Cortex of kidney (tissue), 1 donor: ENCODE data around the gene HNRNPF.
"Not testable (repeated sequence)": the region's sequence is repeated elsewhere in the genome, so short reads cannot be mapped to it uniquely, and the experiment has no call there.

ENCODE experiments used
- DNase-seq: peaks from one replicate; lab custom pipeline; 2025; lab: John Stamatoyannopoulos, UW

The HNRNPF gene

DNA sequence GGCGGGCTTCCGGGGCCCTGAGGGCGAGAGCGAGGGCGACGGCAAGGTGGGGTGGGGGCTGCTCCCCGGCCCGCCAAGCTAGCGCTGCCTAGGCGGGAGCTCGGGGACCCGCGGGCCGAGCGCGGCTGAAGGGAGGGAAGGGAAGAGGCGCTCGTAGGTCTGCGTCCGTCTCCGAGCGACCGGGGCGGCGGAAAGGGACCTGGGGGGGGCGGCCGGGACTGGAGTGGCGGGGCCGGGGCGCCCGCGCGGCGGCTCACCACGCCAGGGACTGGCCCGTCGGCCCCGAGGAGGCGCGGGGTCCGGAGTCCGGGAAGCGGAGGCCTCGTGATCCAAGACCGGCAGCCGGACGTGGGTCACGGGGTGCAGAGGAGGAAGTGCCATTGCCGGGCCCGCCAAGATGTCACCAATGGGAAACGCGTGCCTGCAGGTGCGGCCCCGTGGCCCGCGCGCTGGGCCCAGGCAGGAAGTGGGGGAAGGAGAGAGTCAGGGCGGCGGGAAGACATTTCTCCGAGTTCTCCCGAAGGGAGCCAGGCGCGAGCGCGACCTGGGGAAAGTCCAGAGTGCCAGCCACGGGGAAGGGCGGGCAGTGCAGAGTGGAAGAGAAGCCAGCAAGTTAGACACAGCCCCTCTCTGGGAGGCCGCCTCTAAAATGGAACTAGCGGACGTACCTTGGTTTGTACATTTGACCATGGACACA is 11.9 kb downstream of the HNRNPF start:
- no peak for DNase-seq

DNA sequence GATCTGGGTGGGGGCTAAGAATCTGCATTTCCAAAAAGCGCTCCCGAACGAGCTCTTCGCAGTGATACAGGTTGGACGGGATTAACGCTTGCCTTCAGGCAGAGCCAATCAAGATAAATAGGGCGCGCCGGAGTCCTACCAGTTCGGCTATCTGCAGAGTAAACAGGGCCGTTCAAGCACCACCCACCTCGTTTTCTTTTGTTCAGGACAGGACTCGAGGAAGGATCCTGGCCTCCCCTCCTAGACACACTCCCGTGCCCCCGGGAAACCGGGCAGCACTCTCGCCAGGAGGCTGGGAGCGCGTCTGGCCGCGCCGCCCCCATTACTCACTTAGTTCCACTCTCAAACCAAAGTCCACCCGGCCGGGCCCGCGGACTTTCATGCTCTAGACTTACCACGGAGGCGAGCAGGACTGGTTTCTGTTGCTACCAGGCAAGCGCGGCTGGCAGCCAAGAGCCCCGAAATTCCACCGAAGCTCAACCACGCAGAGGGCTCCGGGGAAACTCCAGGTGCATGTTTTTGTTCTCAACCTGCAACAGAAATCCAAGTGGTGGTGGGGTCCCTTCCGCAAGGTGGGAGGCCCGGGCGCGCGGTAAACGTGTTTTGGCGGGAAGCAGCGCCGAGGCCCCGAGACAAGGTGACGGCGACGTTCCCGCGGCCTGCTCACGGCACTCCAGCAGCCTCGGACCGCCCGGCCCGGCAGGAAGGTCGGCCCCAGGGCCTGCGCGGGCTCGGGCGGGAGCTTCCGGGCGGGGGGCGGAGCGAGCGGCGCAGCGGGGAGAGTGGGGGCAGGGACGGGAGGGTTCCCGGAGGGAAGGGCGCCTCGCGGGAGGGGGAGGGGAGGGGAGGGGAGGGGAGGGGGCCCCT is 12.7 kb downstream of the HNRNPF start:
- DNase-seq = no peak

DNA sequence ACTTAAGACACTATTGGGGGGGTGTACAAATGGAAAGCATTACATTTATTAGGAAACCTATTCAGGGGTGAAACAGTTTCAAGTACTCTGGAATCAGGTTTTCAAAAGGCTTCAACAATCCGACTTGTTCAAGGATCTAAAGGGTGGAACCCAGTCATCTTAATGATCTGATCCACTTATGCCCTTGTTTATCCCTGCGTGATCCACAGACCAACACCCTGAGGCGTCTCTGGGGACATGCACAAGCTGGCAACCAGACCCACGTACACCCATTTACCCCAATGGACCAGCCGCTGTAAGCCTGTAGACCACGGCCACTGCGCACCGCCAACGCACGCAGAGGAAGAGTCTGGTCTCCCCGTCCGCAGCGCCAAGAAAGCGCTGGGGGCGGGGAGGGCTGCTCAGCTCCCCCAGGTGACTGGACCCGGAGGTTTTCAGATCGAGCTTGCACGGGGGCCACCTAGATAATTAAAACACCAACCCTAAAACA is 13.4 kb downstream of the HNRNPF start:
- no peak for DNase-seq

DNA sequence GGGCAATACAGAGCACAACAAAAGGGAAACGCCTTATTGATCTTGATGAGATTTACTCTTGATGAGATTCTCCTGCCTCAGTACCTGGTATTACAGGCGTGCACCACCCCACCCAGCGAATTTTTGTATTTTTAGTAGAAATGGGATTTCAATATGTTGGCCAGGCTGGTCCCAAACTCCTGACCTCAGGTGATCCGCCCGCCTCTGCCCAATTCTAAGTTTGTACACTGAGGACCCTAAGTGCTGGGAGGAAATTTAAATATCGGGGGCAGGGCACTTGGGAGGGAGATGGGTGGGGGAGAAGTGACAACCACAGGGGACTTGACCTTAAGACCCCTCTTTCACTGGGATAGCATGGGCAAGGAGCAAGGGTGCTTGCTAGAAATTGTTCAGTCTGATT is 14.1 kb downstream of the HNRNPF start:
- DNase-seq = no peak

DNA sequence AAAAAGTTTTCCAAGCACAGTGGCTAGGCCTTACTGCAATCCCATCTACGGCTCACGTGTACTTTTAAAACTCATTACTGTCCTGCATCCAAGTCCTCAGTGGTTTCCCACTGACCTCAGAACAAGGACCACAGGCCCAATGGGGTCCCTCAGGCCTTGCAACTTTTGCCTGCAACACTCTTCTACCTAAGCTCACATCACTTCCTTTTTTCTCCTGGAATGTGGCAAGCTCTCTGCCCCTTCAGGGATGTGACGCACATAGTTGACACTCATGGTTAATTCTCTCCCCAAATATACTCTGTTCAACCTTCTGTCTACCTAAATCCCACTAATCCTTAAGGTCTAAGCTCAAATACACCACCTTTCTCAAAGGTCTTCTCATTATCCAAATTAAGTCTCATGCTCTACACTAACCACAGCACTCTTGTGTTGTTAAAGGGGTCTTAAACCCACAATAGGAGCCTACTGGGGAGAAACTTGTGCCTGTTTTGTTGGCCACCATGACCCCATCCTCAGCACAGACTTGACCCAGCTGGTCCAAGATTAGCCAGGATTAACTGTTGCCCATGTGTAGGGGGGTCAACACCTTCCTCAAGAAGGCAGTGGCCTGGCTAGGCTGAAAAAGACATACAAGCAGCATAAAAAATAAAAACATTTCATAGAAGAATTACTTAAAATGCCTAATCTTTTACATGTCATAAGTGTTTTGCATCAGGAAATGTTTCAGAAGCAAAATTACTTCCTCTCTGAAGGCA is 15.2 kb downstream of the HNRNPF start:
- no peak for DNase-seq

DNA sequence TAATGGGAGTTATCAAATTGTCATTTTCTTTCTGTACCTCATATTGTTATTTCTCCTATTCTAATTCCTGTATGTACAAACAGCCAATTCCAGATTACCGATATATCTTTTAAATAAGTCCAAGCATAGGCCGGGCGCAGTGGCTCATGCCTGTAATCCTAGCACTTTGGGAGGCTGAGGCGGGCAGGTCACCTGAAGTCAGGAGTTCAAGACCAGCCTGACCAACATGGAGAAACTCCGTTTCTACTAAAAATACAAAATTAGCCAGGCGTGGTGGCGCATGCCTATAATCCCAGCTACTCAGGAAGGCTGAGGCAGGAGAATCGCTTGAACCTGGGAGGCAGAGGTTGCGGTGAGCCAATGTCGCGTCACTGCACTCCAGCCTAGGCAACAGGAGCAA is 15.8 kb downstream of the HNRNPF start:
- DNase-seq = not testable (repeated sequence)

DNA sequence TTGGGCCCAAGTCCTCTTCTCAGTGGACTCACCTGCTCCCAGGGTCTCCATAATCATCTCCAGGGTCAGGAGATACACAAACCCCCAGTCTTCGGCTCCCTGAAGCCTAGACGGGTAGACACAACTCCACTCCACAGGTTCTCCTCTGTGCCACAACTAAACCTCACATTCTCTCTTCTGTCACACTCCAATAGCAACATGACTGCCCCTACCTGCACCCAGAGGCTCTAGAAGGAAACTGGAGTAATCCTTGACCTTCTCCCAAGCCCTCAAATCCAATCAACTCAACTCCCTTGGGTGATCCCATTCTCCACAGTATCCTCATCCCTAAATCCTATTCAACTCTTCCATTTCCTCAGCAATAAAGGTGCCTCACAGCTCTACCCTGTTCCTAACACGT is 16.2 kb downstream of the HNRNPF start:
- DNase-seq = no peak

DNA sequence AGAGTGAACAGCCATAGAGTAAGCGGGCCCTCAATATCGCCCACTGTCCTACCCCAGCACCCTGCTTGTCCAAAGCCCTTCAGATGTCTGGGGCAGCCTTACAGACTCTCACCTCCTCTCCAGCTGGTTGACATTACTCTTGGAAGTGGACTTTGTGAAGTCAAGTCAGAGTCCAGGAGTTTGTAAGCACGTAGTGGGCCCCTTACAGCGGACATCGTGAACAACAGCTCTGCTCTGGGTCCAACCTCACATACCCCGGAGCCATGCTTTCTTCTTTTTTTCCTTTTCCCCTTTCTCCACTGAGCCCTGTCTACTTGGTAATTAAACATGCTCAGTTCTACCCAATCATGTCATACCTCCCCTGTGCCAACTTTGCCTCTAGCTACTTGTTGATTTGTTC is 17.5 kb downstream of the HNRNPF start:
- DNase-seq = no peak

DNA sequence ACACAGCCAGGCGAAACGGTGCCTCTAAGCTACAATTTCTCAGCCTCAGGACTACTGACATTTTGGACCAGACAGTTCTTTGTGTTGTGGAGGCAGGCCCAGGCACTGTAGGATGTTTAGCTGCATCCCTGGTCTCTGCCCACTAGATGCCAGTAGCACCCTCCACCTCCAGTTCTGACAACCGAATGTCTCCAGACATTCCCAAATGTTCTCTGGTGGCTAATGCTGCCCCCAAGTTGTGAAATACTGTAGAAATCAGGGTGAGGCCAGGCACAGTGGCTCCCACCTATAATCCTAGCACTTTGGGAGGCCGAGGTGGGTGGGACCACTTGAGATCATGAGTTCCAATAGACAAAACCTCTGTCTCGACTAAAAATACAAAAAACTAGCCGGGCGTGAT is 18.2 kb downstream of the HNRNPF start:
- DNase-seq = no peak

DNA sequence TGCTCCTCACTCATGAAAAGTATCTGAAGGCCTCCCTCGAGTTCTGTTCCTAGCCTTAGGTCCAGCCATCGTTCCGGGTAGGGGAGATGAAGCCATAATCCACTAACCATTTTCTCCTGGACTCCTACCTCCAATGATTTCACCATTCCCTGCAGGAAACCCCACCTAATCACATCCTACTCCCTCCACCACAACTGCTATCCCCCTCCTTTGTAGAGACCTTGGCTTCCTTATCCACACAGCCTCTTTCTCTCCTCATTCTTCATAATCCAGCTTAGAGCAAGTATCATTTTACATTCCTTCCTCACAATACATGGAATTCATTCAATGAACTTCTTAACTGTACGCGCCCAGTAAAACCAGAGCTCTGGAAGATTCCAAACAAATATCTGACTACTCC is 18.7 kb downstream of the HNRNPF start:
- DNase-seq = no peak

DNA sequence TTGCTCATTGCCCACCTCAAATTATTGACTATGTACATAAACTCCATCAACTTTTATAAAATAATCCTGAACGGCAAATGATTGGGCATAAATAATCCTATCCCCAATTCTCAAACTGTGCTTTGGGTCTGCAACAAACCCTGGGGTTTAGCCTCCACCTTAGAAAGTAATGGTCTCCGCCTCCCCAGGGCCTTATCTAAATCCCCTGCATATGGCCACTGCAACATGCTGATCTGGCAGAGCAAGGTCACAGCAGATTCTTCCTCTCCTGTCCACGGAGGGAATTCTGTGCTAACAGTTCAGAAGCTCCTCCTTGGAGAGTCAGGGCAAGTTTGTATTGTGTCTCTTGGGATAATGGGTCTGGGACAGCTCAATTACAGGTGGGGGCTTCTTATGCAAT is 19.1 kb downstream of the HNRNPF start:
- DNase-seq = no peak

DNA sequence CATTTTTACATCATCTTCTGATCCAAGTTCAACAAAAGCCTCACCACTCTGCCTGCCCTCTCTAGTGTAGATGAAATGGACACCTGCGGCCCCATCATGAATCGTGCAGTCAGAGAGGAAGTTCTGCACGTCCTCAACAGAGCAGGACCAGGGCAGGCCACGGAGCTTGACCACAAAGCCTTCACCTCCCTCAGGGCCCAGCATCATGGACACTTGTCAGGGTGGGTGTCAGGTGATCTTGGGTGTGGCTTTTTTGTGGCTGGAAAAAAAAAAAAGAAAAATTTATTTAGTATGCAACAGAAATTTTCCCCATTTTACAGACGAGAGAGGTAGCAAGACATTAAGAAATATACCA is 21.3 kb downstream of the HNRNPF start:
- no peak for DNase-seq

DNA sequence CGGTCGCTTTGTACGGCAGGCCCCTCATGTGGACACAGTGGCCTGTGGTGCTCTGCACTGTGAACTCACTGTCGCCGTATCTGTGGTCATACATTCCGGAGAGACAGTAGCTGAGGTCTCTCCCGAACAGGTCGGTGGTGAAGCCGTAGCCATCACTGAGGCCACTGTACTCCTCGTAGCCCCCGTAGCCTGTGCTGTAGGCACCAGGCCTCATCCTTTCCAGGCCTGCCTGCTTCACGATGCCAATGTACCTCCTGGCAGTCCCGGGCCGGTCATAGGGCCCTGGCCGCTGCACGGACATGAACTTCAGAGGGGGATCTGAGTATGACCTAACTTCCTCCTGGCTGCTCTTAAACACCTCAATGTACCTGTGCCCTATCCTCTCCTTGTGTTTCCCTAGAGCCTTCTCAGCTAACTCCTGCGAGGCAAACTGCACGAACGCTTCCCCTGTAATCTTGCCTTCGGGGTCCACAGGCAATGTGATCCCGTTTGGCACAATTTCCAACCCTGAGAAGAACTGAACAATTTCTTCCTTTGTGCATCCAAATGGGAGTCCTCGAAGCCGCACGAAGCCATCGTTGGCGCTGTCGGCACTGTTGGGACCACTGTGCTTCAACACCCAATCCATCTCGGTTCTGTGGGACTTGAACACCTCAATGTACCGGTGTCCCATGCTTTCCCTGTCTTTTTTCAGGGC is 21.9 kb downstream of the HNRNPF start:
- DNase-seq = no peak

DNA sequence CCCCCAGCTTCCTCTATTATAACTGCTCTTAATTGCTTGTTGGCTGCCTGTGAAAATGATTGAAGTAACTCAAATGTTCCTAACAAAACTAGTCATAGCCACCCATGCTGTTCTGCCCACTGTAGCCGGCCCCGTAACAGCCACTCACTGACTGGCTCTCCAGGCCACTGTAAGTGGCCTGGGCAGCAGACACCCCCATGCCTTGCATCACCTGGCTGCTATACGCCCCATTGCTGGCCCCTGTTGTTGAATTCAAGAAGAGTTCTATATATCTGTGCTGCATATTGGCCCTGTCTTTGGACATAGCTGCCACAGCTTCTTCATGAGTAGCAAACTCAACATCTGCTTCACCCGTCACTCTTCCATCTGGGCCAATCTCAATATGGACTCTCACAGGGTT is 22.4 kb downstream of the HNRNPF start:
- DNase-seq = no peak

DNA sequence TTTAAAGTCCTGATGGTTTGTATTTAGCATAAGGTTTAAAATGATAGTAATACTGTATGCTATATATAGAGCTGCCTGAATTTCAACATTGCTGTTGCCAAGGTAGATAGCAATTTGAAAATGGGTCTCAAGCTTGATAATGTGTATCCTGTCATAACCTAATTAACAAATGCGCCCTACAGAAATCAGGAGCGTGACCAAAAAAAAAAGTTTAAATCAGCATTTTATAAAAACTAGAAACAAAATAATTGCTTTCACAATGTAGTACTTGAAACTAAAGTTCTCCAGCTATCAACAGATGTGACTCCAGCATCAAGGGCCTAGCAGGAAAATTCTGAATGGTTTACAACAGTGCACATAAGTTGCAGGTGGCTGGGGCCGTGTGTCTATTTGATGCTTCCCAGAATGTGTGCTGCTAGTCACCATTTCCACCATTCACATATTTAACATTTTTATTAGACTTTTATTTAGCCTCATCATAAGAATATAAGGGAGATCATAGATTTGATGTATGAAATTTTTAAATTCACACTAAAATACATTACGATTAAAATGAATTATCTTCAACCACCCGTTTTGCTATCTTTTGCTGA is 23.5 kb downstream of the HNRNPF start:
- DNase-seq = no peak

DNA sequence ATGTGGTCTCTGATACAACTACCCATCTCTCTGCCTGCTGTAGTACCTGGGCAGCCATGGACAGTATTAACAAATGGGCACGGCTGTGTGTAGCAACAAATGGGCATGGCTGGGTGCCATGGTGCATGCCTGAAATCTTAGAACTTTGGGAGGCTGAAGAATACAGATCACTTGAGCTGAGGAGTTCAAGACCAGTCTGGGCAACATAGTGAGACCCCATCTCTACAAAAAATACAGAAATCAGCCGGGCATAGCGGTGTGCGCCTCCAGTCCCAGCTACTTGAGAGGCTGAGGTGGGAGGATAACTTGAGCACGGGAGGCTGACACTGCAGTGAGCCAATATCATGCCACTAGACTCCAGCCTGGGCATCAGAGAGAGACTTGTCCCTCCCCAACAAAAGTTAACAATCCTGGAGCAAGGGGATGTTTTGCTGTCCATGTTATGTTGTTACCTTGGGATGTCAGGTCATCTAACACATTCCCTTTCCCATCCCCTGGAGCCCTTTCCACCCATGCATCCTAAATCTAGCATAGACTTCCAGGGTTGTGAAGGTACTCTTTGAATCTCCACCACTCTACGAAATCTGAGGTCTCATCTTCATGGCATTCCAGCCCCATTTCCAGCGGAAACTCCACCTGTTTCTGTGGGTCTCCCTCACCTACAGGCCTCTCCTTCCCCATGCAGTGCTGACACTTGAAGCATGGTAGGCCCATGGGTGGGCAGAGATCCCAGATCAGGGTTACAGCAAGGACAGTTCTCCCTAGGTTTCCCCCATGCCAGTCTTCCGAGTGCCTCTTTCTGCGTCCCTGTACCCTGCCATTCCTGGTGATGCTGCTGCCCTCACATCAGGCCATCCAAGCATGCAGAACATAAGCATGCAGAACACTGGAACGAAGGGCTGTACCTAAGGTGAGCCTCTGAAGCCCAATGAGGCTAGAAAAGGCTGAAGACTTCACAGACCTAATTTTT is 24.4 kb downstream of the HNRNPF start:
- DNase-seq = no peak

DNA sequence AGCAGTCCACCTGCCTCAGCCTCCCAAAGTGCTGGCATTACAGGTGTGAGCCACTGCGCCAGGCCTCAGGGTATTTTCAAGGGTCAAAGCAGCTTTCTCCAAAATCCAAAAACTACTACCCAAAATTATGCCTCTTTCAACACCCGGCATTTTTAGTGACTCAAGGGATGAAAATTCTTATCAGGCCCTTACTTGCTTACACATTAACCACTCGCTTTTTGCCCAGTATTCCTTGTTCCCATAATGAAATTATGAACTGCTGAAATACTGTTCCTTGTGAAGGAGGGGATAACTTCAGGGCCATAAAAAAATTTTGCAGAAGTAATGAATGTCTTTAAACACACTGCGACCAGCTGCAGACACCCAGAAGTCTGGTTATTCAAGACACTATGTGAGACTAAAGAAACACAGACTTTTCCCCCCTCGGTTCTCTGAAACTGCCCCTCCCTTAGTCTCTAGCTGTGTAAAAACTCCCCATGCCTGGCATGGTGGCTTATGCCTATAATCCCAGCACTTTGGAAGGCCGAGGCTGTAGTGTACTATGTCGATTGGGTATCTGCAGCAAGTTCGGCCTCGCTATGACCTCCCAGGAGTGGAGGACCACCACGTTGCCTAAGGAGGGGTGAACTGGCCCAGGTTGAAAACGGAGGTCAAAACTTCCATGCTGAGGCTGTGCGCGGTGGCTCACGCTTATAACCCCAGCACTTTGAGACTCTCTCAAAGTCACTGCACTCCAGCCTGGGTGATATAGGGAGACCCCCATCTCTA is 25.6 kb downstream of the HNRNPF start:
- no peak for DNase-seq

DNA sequence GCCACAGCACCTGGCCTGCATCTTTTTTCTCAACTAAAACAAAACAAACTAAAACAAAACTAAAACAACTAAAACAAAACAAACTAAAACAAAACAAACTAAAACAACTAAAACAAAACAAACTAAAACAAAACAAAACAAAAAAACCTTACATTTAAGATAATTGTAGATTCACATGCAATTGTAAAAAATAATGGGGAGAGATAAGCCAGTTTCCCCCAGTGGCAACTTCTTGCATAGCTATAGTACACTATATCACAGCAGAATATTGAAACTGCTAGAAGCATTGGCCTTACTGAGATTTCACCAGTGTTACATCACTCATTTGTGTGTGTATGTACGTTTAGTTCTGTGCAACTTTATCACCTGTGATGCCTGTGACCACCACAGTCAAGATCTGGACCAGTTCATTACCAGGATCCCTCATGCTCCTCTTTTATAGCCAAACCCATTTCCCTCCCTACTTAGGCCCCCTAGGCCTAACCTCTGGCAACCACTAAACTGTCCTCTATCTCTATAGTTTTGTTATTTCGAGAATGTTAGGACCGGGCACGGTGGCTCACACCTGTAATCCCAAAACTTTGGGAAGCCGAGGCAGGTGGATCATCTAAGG is 28.3 kb downstream of the HNRNPF start:
- no peak for DNase-seq

DNA sequence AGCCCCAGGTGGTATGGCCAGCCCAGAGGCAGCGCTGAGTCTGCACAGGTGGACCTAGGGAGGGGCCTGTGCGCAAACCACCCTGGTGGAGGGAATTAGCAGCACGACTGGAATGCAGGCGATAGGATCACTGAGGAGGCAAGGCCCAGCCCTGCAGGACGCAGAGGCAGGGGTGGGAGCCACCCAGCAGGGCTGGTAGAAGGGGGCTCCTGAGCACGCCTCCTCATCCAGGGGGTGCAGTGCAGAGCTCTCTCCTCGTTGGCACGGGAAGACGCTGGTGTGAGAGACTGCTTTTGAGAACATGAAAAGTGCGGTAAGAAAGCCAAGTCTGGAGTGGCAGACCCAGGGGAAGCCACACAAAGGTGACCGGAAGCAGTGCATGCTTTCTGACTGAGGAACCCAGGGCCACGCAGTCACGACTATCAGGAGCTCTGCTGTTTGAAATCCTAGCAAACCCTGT is 31.5 kb downstream of the HNRNPF start:
- DNase-seq = no peak
